GM18868 (cell line): ENCODE data around the gene TRAF5.
"Not testable (repeated sequence)": the region's sequence is repeated elsewhere in the genome, so short reads cannot be mapped to it uniquely, and the experiment has no call there.

Source experiments
- ATAC-seq: cut with Tn5 transposase; IDR thresholded peaks from one replicate; pipeline ENCODE4 v1.9.1; 2021; ENCODE audit warnings: mild to moderate bottlenecking, moderate library complexity; ENCODE audit not compliant: unreplicated experiment

The TRAF5 gene

DNA sequence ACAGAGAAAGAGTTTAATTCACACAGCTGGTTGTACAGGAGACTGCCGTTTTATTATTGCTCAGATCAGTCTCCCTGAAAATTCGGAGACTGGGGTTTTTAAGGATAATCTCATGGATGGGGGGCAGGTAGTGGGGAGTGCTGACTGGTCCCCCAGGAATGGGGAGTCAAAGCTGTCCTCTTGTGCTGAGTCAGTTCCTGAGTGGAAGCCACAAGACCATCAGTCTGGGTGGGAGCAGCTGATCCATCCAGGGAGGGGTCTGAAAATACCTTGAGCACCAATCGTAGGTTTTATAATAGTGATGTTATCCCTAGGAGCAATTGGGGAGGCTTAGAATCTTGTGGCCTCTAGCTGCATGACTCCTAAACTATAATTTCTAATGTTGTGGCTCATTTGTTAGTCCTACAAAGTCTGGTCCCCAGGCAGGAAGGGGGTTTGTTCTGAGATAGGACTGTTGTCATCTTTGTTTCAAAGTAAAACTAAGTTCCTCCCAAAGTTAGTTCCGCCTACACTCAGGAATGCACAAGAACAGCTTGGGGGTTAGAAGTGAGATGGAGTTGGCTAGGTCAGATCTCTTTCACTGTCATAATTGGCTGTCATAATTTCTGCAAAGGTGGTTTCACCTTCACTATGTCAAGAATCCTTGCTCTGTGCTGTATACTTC is 50.3 kb downstream of the TRAF5 start:
- no peak for ATAC-seq

DNA sequence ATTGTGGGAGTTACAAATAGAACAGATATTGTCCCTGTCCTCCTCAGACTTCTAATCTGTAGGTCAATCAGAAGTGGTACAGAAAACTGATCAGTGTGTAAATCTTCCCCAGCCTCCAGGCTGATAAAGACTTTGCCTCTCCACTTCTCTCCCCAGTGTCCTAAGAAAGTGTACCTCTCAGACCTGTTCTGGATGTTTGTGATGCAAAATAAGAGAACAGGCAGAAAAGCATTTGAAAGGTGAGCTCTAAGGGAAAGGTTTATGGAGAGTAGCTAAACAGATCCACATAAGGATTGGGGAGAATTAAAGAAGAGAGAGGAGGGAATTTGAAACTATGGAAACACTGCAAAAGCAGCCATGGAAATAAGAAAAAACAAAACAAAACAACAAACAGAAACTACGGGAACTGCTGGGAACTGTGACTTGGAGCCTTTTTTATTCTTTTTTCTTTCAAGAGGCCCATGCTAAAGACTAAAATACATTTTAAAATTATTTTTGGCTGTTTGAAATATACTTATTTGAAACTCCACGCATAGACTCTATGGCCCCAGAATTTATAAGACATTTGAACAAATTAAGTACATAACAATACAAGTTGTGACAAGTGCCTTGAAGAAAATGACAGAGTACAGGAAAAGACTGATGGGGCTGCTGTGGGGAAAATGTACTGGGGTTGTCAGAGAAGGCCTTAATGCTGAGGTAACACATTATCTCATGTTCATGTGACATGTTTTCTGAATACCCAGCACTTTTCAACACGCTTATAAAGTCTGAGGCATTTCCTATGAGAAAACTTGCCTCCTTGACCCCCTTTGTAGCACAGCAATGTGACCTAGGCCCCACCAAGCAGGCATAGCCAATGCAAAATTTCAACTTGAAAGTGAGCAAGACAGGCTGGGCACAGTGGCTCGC is 51.2 kb downstream of the TRAF5 start:
- ATAC-seq = no peak

- ATAC-seq = no peak
Measured at GRCh38 chr1:211378844-211379243, 52.2 kb downstream of the TRAF5 start.

DNA sequence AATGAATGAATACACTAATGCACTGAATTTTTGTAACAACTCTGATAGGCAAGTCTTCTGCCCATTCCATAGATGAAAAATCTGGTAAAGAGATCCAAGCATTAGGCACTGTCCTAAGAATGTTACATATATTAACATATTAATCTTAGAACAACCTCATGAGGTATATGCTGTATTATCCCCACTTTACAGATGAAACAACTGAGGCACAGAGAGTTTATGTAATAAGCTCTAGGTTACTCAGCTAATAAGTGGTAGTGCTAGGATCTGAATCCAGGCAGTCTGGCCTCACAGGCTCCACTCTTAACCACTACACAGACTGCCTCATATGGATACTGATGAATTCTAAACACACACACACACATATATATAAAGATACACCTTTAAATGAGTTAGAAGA is 52.8 kb downstream of the TRAF5 start:
- ATAC-seq = no peak

DNA sequence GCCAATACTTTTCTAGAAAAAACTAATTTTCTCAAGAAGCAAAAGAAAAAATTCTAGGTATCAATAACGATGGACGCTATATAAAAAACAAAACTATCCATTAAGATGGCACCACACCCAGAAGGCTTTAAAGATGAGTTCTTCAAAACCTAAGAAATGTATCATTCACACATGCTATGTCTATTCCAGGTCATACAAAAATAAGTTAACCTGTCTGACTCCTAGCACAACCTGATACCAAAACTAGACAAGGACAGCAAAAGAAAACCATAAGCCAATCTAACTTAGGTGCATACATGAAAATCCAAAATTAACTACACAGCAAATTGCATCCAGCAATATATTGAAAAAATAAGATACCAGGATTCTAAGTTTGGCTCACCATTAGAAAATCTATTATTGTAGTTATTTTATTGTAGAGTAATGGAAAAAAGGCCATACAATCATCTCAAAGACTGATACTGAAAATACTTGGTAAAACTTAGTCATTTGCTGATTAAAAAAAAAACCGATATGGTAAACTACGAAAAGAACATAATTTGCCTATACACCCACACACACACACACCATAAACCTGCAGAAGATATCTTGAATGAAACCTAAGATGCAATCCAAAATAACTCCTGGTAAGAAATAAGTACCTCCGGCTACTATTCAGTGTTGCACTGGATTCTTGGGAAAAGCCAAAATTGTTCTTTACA is 55.0 kb downstream of the TRAF5 start:
- peak; percentile 29 for ATAC-seq

DNA sequence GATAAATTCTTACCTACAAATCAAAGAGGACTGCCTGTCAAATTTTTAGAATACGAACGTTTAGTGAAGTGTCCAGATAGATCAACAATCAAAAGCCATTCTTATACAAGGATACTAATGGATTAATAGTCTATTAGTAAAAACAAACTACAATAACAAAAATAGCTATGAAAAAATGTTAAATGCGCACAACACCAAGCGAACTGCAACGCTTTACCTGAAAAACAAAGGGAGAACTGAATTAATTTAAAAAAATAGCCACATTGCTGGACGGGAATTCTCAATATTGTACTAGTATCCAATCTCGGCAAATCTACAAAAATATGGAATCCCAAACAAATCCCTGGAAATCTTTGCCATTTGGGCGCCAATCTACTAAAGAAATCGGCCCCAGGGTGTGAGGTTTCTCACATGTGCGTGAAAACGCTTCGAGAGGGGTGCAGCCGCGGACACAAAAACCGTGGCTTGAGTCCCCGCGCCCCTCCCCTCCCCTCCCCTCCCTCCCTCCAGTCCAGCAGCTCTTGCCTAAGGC is 55.6 kb downstream of the TRAF5 start:
- no peak for ATAC-seq

DNA sequence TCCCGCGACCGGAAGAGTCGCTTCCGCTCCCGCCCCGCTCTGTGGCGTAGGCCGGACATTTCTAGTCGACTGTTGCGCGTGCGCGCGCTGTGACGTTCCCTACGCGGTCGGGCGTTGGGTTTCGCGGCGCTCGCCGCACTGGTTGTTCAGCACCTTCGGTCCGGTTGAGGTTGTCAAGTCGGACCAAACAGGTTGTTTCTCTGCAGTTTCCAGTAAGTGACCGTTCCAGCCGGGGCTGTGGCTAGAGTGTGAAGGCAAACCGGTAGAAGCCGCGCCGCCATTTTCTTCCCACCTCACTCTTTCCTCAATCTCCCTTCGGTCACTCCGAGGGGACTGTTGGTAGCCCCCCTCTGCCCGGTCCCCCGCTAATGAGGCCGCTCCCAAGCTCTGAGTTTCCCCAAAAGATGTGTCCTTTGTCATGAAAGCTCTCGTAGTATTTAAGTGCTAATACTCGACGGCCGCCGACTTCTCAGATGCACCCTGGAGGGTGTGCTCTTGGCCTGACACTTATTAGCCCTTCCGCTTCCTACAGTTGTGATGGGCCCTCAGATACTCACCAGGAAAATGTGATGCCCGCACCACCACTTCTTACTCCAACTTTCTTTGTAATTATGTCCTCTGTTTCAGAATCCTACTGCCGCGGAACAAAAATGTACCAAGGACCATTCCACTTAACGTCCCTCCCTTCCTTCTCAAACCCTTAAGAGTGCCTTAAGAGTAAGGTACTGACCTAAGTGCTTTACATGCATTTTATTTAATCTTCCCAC is 56.3 kb downstream of the TRAF5 start:
- peak; percentile 96 for ATAC-seq

DNA sequence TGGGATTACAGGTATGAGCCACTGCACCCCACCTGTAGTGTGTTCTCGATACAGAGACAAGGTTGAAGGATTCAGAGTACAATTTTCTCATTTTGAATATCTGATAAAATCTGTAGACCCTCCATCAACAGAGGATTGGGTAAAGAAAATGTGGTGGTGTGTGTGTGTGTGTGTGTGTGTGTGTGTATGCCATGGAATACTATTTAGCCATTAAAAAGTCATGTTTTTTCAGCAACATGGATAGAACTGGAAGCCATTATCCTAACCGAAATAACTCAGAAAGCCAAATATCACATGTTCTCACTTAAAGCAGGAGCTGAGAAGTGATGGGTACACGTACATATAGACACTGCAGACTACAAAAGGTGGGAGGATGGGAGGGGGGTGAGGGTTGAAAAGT is 57.9 kb downstream of the TRAF5 start:
- no peak for ATAC-seq

GRCh38 chr1:211386921-211387320 is 60.3 kb downstream of the TRAF5 start:
- no peak for ATAC-seq

- not testable (repeated sequence) for ATAC-seq
Measured at GRCh38 chr1:211390829-211391228, 64.2 kb downstream of the TRAF5 start.

DNA sequence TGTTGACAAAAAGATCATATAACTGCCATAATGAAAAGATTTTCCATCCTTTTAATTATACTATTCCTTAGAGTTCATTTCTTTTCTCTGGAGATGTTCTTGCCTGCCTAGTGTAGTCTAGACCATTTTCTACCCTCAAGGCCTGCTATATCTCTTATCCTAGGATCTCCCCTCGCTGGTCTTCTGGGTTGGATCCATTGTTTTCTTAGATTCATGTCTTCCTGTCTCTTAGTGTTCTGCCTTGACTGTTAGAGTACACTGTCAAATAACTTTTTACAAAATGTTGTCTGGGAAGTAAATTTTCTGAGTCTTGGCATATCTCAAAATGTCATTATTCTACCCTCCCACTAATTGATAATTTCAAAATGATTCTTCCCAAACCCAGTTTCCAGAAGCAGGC is 66.6 kb downstream of the TRAF5 start:
- no peak for ATAC-seq

DNA sequence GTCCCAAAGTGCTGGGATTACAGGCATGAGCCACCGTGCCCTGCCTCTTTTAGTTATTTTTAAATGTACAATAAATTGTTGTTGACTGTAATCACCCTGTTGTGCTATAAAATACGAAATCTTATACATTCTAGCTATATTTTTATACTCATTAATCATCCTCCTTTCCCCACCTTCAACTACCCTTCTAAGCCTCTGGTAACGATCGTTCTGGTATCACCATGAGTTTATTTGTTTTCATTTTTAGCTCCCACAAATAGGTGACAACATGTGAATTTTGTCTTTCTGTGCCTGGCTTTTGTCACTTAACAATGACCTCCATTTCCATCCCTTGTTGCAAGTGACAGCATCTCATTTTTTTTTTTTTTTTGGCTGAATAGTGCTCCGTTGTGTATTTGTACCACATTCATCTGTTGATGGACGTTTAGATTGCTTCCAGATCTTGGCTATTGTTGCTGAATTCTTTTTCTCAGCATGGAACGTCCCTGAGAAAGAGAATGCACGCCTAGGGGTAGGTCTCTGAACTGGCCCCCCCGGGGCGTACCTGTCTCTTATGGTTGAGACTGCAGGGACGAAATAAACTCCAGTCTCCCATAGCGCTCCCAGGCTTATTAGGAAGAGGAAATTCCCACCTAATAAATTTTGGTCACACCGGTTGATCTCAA is 71.8 kb downstream of the TRAF5 start:
- not testable (repeated sequence) for ATAC-seq

- ATAC-seq = not testable (repeated sequence)
Measured at GRCh38 chr1:211399851-211400393, 73.3 kb downstream of the TRAF5 start.

GRCh38 chr1:211401751-211402150 is 75.1 kb downstream of the TRAF5 start:
- ATAC-seq = not testable (repeated sequence)

- ATAC-seq = not testable (repeated sequence)
Measured at GRCh38 chr1:211406086-211406485, 79.5 kb downstream of the TRAF5 start.

DNA sequence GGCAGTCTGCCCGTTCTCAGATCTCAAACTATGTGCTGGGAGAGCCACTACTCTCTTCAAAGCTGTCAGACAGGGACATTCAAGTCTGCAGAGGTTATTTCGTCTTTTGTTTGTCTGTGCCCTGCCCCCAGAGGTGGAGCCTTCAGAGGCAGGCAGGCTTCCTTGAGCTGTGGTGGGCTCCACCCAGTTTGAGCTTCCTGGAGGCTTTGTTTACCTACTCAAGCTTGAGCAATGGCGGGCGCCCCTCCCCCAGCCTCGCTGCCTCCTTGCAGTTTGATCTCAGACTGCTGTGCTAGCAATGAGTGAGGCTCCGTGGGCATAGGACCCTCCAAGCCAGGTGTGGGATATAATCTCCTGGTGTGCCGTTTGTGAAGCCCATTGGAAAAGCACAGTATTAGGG is 81.1 kb downstream of the TRAF5 start:
- ATAC-seq = not testable (repeated sequence)

DNA sequence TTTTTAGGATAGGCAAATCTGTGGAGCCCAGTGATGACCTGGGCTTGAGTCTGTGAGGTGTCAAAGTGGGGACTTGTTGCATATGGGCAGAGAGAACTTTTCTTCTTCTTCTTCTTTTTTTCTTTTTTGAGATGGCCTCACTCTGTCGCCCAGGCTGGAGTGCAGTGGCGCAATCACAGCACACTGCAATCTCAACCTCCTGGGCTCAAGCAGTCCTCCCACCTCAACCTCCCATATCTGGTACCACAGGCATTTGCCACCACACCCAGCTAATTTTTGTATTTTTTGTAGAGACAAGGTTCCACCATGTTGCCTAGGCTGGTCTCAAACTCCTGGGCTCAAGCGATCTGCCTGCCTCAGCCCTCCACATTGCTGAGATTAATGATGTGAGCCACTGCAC is 85.0 kb downstream of the TRAF5 start:
- ATAC-seq = no peak

DNA sequence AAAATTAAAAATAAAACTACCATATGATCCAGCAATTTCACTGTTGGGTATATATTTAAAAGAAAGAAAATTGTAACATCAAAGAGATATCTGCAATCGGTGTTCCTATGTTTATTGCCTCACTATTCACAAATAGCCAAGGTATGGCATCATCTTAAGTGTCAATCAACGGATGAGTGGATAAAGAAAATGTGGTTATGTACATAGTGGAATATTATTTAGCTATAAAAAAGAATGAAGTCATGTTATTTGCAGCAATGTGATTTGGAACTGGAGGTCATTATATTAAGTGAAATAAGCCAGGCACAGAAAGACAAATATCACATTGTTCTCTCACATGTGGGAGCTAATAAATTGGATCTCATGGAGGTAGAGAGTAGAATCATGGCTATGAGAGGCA is 89.1 kb downstream of the TRAF5 start:
- ATAC-seq = no peak

- peak; percentile 66 for ATAC-seq
Measured at GRCh38 chr1:211416246-211416627, 89.6 kb downstream of the TRAF5 start.
